Stimulated activated CD8-positive, alpha-beta memory T cell treated with anti-CD3 and anti-CD28 coated beads, Interleukin-12 subunit alpha, Interleukin-12 subunit beta, amount 100 ng/mL, for 24 hours (primary cell): ENCODE measurements around the gene LOXL4.

Experiments
- DNase-seq: peaks from one replicate; pipeline ENCODE4 v3.0.0-alpha.2; 2020; ENCODE audit errors: extremely low read depth

The LOXL4 gene

GRCh38 chr10:98295401-98295811, 27.4 kb upstream of the LOXL4 start:
- no peak for DNase-seq

- DNase-seq: no peak
Observed at GRCh38 chr10:98294270-98294627, 26.3 kb upstream of the LOXL4 start.

DNA sequence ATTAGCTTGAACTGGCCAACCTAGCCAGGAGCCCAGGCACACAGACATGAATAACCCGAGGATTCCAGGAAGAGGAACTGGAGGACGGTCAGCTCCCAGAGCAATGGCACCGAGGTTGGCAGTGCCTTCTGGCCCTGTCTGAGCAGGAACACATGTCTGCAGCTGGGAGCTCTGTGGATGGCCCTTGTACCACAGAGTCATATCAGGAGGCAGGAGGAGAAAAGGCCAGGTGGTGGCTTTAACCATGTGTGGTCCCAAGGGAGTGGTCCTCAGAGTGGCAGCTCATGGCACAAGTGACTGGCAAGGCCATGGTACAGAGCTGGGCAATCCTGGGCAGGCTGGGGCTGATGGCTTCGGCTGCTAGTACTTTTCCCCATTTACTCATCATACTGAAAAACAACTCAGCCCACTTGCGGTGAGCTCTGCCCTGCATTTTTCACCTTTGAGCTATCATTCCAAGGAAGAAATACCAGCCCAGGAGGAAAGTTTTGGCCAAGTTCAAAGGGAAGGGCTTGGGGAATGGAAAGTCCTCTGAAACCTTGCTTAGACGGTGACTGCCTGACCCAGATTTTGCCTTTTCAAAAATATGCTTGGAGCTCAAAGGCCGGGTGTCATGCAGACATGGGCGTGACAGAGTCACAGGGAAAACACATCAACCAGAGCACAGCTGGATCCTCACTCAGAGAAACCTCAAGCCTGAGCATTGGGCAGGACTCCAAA, 25.7 kb upstream of the LOXL4 start:
- no peak for DNase-seq

GRCh38 chr10:98292971-98293370, 25.0 kb upstream of the LOXL4 start:
- DNase-seq: no peak

DNA sequence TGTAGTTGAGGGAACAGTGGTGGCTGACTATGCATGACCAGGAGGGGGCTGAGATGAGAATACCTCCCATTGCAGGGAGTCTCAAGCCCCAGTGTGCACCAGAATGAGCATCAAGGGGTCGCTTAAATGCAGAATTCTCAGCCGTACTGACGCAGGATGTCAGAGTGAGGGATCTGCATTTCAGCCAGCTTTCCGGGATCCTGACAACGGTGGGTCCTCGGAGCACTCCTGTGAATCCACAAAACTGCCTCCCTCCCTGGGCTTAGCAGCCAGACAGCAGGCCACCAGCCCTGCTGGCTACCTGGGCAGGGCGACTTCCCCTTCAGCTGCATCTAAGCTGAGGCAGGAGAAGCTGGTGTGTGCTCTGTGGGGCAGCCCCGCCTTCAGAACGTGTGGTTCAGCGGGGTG, 21.8 kb upstream of the LOXL4 start:
- no peak for DNase-seq

DNA sequence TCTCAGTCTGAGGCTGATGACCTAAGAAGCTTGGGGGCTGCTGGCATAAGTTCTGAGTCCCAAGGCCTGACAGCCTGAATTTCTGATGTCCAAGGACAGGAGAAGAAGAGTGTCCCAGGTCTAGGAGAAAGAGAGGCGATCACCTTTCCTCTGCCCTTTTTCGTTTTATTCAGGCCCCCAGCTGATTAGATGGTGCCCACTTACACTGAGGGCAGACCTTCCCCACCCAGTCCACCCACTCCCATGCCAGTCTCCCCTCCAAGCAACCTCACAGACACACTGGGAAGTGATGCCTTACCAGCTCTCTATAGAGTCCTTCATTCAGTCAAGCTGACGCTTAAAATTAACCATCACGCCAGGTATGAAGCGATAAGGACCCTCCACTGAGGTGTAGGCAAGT, 19.3 kb upstream of the LOXL4 start:
- DNase-seq: no peak

DNA sequence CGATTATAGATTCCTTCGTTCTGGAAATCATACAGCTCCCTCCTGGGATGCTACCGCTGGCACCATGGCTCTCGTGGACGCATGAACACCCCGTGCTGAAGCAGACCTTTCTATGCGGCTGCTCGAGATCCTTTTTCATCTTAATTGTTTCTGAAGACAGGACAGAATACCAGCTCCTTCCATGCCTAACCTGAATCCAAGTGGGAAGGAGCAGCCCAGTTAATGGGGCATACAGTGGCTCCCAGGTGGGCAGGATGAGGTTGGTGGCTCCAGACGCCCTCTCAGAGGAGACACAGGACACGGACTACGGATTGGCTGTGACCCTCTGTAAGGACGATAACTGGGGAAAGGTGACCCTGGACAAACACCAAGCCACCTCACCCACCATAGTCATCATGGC, 18.4 kb upstream of the LOXL4 start:
- no peak for DNase-seq

- DNase-seq: no peak
Observed at GRCh38 chr10:98285416-98285815, 17.4 kb upstream of the LOXL4 start.

- no peak for DNase-seq
Observed at GRCh38 chr10:98276311-98276710, 8.3 kb upstream of the LOXL4 start.

- DNase-seq: no peak
Observed at GRCh38 chr10:98274562-98274961, 6.6 kb upstream of the LOXL4 start.

- no peak for DNase-seq
Observed at GRCh38 chr10:98273057-98273850, 5.3 kb upstream of the LOXL4 start.

DNA sequence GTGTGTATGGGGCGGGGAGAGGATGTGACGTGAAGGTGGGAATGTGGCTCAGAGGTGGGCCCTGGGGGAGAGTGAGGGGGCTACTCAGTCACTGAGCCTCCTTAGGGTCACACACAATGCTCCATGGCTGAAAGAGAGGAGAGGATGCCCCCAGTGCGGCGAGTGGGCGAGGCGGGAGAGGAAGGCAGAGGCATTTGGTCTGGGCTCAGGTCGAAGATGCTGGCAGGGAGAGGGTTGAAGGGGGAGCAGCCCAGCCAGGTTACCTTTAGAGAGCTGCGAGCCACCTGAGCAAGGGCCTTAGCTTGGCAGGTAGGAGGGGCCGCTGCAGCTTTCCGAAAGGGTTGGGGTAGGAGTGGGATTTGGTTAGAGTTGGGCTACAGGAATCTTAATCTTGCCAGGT, 4.7 kb upstream of the LOXL4 start:
- no peak for DNase-seq

DNA sequence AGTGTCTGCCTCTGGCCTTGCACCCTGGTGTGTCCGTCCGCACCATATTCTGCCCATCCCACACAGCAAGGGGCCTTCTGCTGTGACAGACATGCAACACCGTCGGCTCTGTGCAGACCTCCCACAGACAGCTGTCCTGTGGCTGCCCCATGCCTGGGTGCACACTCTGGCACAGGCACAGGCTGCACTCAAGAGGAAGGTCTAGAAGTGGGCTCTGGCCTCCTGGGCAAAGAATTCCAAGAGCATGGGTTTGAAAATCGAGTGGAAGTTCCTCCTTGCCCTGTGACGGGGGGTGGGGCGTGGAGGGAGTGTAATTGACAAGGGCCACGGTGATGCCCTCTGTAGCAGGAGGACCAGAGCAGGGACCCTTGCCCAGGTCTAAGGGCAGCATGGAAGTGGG, 4.3 kb upstream of the LOXL4 start:
- no peak for DNase-seq

- no peak for DNase-seq
Observed at GRCh38 chr10:98270786-98271185, 2.8 kb upstream of the LOXL4 start.

DNA sequence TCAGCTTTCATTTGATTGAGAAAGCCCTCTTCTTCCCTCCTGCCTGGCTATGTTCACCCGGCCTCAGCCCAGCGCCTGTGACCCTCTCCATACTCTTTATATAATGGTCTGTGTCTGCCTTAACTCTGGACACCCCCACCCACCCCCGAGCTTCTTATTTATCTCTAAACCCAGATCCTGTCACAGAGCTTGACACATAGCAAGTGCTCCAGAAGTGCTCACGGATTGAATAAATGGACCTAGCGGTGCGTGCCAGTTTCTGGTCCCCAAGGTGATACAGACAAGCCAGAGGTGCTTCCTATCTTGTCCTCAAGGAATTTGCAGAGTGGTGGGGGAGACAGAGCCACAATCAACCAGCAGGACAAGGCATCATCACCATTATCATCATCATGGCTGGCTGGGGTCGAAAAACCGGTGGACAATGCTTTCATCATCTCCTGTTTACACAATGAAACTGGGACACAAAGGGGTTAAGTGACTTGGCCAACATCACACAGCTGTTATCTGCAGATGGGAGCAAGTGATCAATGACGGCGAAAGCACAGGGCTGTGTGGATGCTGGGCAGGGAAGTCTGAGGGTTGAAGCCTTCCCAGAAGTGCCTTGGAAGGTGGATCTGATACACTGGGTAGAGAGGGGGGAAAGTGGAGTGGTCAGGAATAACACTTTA, 2.2 kb upstream of the LOXL4 start:
- no peak for DNase-seq

DNA sequence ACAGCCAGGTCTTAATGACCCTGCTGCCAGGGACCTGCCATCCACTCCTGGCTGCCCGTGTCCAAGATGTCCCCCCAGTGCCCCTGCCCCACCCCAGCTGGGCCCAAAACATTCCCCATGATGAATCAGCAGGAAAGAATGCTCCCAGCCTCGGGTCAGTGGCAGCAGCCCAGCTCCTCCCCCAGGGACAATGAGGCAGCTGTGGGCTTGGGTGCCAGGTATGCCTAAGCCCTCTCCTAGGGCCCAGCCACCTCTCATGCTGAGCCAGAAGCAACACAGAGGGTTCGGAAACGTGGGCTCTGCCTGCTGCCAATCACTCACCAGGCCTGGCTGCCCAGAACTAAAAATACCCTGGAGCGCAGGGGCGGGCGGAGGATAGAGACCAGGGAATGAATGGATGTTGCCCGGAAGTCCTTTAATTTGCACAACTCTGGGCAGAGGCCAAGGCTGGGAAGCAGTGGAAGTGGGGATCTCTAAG, 1.5 kb upstream of the LOXL4 start:
- DNase-seq: no peak

DNA sequence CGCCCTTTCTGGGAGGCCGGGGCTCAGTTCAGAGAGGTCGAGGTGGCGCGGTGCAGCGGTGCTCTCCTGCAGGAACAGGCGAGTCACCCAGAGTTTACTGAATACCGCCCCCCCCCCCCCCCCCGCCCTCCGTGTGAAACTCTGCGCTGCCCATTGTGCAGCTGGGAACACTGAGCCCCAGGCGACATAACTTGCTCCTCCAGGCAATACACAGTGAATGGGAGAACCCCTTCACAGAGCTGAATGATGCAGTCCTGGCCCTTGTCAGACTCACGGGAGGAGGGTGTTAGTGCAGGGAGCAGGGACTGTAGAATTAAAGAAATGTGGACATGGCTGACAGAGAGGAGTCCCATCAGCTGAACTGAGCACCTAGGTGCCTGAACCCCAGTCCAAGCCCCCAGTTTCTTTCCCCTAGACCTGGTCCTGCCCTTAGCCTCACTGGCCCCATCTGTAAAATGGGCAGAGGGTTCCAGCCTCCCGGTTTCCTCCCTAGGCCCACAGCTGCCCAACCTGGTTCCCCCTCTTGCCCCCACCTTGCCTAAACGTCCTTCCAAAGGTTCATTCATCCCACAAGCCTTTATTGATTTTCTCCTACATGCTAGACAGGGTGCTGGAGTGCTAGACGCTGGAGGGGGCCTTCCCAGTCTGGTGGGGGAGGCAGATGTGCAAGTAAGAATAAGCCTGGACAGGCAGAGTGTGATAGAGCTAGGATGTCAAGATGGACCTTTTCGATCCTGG, 869 bp upstream of the LOXL4 start:
- DNase-seq: no peak

GRCh38 chr10:98267069-98267893, 713 bp downstream of the LOXL4 start:
- DNase-seq: no peak

DNA sequence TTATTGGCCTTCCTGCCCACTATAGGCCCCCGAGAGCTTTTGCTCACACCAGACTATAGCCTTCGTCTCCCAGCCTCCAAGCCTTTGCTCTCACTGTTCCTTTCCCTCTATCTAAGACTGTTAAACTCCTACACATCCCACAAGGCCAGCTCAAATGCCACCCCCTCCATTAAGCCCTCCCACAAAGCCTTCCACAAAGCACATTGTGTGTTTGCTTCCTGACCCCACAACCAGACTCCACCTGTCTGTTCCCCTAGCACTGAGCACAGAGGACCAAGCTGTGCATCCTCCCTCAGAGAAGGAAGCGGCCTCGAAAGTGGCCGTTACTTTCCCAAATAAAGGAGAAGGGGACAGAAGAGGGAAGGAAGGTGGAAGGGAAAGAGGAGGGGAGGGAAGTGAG, 1.3 kb downstream of the LOXL4 start:
- no peak for DNase-seq

GRCh38 chr10:98265403-98266378, 2.3 kb downstream of the LOXL4 start:
- DNase-seq: no peak
